GM23248 (cell line): ENCODE data around the gene SLC17A7. TPM values are rescaled to one million over a fixed set of nuclear protein-coding genes. Genes with fewer than 3 reads are reported as not detected.

Experiments used
- DNase-seq: peaks from one replicate; pipeline ENCODE4 v3.0.0-alpha.2; 2015
- H2AFZ ChIP-seq: fragments of 200-600 bp; sonication (generic); 2 replicates; pipeline ENCODE4 v1.6.1; 2016; ENCODE audit warnings: antibody characterized with exemption
- H3F3A ChIP-seq: fragments of 200-600 bp; sonication (generic); 2 replicates; pipeline ENCODE4 v1.6.1; 2016; ENCODE audit warnings: mild to moderate bottlenecking, antibody characterized with exemption, mixed run types; ENCODE audit not compliant: insufficient read depth
- H3K27ac ChIP-seq: fragments of 200-600 bp; sonication (generic); 2 replicates; pipeline ENCODE4 v1.5.1; 2016; ENCODE audit warnings: mild to moderate bottlenecking
- H3K27me3 ChIP-seq: fragments of 200-600 bp; sonication (generic); replicated peaks from 2 replicates; pipeline ENCODE4 v1.6.1; 2016; ENCODE audit warnings: mild to moderate bottlenecking; ENCODE audit not compliant: insufficient read depth
- H3K36me3 ChIP-seq: fragments of 200-600 bp; sonication (generic); 2 replicates; pipeline ENCODE4 v1.6.1; 2016; ENCODE audit warnings: low read depth, mild to moderate bottlenecking
- H3K4me1 ChIP-seq: fragments of 200-600 bp; sonication (generic); 2 replicates; pipeline ENCODE4 v1.6.1; 2016; ENCODE audit warnings: mild to moderate bottlenecking; ENCODE audit not compliant: insufficient read depth
- H3K4me2 ChIP-seq: fragments of 200-600 bp; sonication (generic); one replicate; pipeline ENCODE4 v1.6.1; 2016; ENCODE audit warnings: mild to moderate bottlenecking; ENCODE audit not compliant: unreplicated experiment
- H3K4me3 ChIP-seq: fragments of 200-600 bp; sonication (generic); 2 replicates; pipeline ENCODE4 v1.5.1; 2016; ENCODE audit warnings: mild to moderate bottlenecking
- H3K79me2 ChIP-seq: fragments of 200-600 bp; sonication (generic); 2 replicates; pipeline ENCODE4 v1.6.1; 2016; ENCODE audit warnings: mild to moderate bottlenecking; ENCODE audit not compliant: insufficient read depth
- H3K9ac ChIP-seq: fragments of 200-600 bp; sonication (generic); 2 replicates; pipeline ENCODE4 v1.6.1; 2016; ENCODE audit warnings: mild to moderate bottlenecking
- H3K9me2 ChIP-seq: fragments of 200-600 bp; sonication (generic); 2 replicates; pipeline ENCODE4 v1.6.1; 2016; ENCODE audit warnings: mixed run types, mild to moderate bottlenecking, moderate library complexity; ENCODE audit not compliant: insufficient read depth
- H3K9me3 ChIP-seq: fragments of 200-600 bp; sonication (generic); one replicate; pipeline ENCODE4 v1.6.1; 2017; ENCODE audit warnings: low read depth
- H4K20me1 ChIP-seq: fragments of 200-600 bp; sonication (generic); 2 replicates; pipeline ENCODE4 v1.6.0; 2016; ENCODE audit not compliant: insufficient read depth
- EZH2 ChIP-seq: fragments of 200-600 bp; sonication (generic); IDR thresholded peaks from 2 replicates; pipeline ENCODE4 v1.6.1; 2018; ENCODE audit warnings: antibody characterized with exemption, mild to moderate bottlenecking; ENCODE audit not compliant: insufficient read depth, poor library complexity, severe bottlenecking
- EZH2phosphoT487 ChIP-seq: fragments of 200-600 bp; sonication (generic); IDR thresholded peaks from 2 replicates; pipeline ENCODE4 v1.6.1; 2018; ENCODE audit warnings: antibody characterized with exemption, moderate library complexity, mild to moderate bottlenecking, low read depth; ENCODE audit not compliant: insufficient read depth
- WGBS, 2 experiments: methylation state at CpG; one replicate each; pipeline ENCODE4 v1.1.6; 2015 to 2017; ENCODE audit warnings: low lambda C conversion rate in 2 of 2, low coverage in 1 of 2; ENCODE audit errors: missing lambda C conversion rate in 2 of 2; 5-methylcytosine and 5-hydroxymethylcytosine counted together
- in situ Hi-C: fragments of 300-500 bp; cut with MboI; formaldehyde crosslinking; loops from 2 replicates; pipeline ENCODE4 v1.15.0; 2020
- polyA plus RNA-seq: library from polyadenylated mRNA; unstranded; fragments of >200 nt; fragmentation: Nextera tagmentation; extraction: Ambion mirVana; gene quantifications from 2 replicates; pipeline ENCODE4 v1.2.1, GENCODE V29; 2016
- total RNA-seq: library from RNA; depleted of rRNA; stranded (reverse); fragments of >200 nt; shearing (Covaris generic); gene quantifications from 2 replicates; pipeline ENCODE4 v1.2.3, GENCODE V29; 2014

SLC17A7 gene
- total and polyA plus RNA-seq, 2 experiments from 2014 or later = not detected

- Histone ChIP-seq H3K9me2 (no peaks in the 10 kb centered on the region), H4K20me1 (no peaks in the 10 kb centered on the region), H3K27me3 (no peaks in the 10 kb centered on the region; the same call in 1 of the 2 replicates), H3K4me3 (no peak overlapping the region), H3K36me3 (no peaks in the 10 kb centered on the region), H2AFZ (no peak overlapping the region), H3K27ac (no peak overlapping the region), H3K4me2 (no peak overlapping the region), H3K79me2 (no peaks in the 10 kb centered on the region), H3K9ac (no peak overlapping the region), H3K4me1 (no peaks in the 10 kb centered on the region), H3K9me3 (no peaks in the 10 kb centered on the region), H3F3A (no peaks in the 10 kb centered on the region)
- 69 to 78% methylated on average over 5 of the region's 5 CpGs for WGBS, 2 experiments
- no peak for TF ChIP-seq EZH2phosphoT487
- TF ChIP-seq EZH2 = no peak
- no peak for DNase-seq
- in situ Hi-C loops = no loop called here
These were observed 31.8 kb downstream of the SLC17A7 start for GRCh38 chr19:49409441-49410029.

- H3K36me3 ChIP-seq = no peaks in the 10 kb centered on the region
- no peak overlapping the region for H3K9ac ChIP-seq
- H3K27me3 ChIP-seq = no peaks in the 10 kb centered on the region; the same call in 1 of the 2 replicates
- H2AFZ ChIP-seq = no peak overlapping the region
- no peak overlapping the region for H3K4me2 ChIP-seq
- no peaks in the 10 kb centered on the region for H3K9me3 ChIP-seq
- H3K4me3 ChIP-seq = no peak overlapping the region
- 70 to 73% methylated on average over 8 of the region's 8 CpGs for WGBS, 2 experiments
- TF ChIP-seq EZH2 = no peak
- TF ChIP-seq EZH2phosphoT487 = no peak
- in situ Hi-C loops = no loop called here
- H4K20me1 ChIP-seq = no peaks in the 10 kb centered on the region
- DNase-seq = no peak
- H3K4me1 ChIP-seq = no peaks in the 10 kb centered on the region
- H3K79me2 ChIP-seq = no peaks in the 10 kb centered on the region
- H3F3A ChIP-seq = no peaks in the 10 kb centered on the region
- H3K9me2 ChIP-seq = no peaks in the 10 kb centered on the region
- no peak overlapping the region for H3K27ac ChIP-seq
These were observed 32.4 kb downstream of the SLC17A7 start for GRCh38 chr19:49408816-49409440.

DNA sequence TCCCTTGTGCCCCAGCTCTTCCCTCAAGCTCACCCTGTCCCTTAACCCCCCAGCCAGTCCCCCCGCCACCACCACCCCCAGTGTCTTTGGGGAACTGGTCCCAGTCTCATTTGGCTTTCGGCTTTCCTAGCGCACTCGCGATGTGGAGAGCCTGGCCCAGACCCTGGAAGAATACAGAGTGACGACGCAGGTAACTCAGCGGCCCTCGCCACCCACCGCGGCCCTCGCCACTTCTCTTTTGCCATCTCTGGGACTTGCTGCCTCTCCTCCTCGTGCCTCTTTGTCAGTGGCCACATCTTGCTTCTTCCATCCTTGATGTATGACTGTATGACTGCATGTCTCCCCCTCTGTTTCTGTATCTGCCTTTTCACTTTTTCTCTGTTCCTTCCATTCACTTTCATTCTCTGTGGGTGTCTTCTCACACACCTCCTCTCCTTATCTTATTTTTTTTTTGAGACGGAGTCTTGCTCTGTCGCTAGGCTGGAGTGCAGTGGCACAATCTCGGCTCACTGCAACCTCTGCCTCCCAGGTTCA, 33.8 kb downstream of the SLC17A7 start:
- WGBS, 2 experiments = 84 to 87% methylated on average over 15 to 16 of the region's 16 CpGs
- Histone ChIP-seq H3K27ac (no peak overlapping the region), H3K36me3 (no peaks in the 10 kb centered on the region), H2AFZ (no peak overlapping the region), H3K4me2 (no peak overlapping the region), H4K20me1 (no peaks in the 10 kb centered on the region), H3K79me2 (no peaks in the 10 kb centered on the region), H3K9me3 (no peaks in the 10 kb centered on the region), H3K9me2 (no peaks in the 10 kb centered on the region), H3K4me3 (no peak overlapping the region), H3K4me1 (no peaks in the 10 kb centered on the region), H3K9ac (no peak overlapping the region), H3K27me3 (no peaks in the 10 kb centered on the region; the same call in 1 of the 2 replicates), H3F3A (no peaks in the 10 kb centered on the region)
- TF ChIP-seq EZH2phosphoT487 (no peak), EZH2 (no peak)
- in situ Hi-C loops = no loop called here
- no peak for DNase-seq

DNA sequence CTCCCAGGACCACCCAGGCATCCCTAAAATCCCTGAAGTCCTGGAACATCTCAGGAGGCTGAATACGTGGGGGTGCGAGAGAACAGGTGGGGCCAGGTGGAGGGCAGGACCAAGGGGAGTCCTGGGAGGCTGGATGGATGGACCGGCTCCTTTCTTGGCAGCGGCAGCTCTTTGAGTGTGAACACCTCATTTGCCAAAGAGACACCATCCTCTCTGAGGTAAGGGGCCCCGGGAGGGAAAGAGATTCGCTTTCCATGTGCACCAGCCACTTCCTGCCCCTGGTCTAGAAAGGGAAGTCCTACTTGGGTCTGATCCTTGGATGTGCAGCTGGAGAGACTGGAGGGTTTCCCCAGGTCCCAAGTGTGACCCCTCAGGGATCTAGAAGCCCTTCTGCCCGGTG, 34.2 kb downstream of the SLC17A7 start:
- no peaks in the 10 kb centered on the region for H3F3A ChIP-seq
- DNase-seq = no peak
- H3K9me2 ChIP-seq = no peaks in the 10 kb centered on the region
- no peak overlapping the region for H3K9ac ChIP-seq
- no peaks in the 10 kb centered on the region for H3K79me2 ChIP-seq
- no peak overlapping the region for H2AFZ ChIP-seq
- H3K27me3 ChIP-seq = no peaks in the 10 kb centered on the region; the same call in 1 of the 2 replicates
- no peaks in the 10 kb centered on the region for H3K36me3 ChIP-seq
- no peaks in the 10 kb centered on the region for H4K20me1 ChIP-seq
- no peak for TF ChIP-seq EZH2
- no peak for TF ChIP-seq EZH2phosphoT487
- H3K4me1 ChIP-seq = no peaks in the 10 kb centered on the region
- H3K9me3 ChIP-seq = no peaks in the 10 kb centered on the region
- in situ Hi-C loops = no loop called here
- WGBS, 2 experiments = 56 to 58% methylated on average over 7 of the region's 7 CpGs
- no peak overlapping the region for H3K4me3 ChIP-seq
- H3K4me2 ChIP-seq = no peak overlapping the region
- no peak overlapping the region for H3K27ac ChIP-seq
